ENCODE data around the gene CIC.

DNA sequence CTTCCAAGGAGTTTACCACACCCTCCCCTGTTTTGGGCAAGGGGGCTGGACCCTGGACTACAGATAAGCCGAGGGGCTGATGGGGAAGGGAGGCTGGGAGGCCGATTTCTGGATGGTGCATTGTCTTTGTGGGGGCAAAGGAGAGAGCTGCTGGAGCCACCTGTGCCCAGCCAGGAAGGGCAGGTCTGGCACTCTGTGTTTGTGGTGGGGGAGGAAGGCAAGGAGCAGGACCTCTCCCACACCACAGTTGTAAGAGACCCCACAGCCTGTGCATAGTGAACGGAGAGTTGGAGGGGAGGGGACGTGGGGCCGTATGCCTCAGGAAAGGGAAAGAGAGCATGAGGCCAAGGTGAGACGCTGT lies 16.9 kb downstream of the CIC start:
- TF ChIP-seq CTCF (IDR thresholded peaks at IDR 0.05; ENCODE audit: low read length): no peak
- TF ChIP-seq EZH2phosphoT487 (IDR thresholded peaks at IDR 0.05; ENCODE audit: low read length): no peak
